CD4-positive, alpha-beta memory T cell (primary cell): Measurements from ENCODE around the gene ETV5. TPM values are rescaled to one million over a fixed set of nuclear protein-coding genes. Genes with fewer than 3 reads are reported as not detected.

Source experiments
- CTCF ChIA-PET: fragments of 350-600 bp; sonication (Branson Sonifier 250); formaldehyde crosslinking; loops from one replicate; lab custom pipeline; 2021; ENCODE audit warnings: inconsistent platforms; ENCODE audit not compliant: partially characterized antibody; lab: Charles Lee
- POLR2A ChIA-PET: fragments of 350-600 bp; sonication (Branson Sonifier 250); formaldehyde crosslinking; loops from one replicate; lab custom pipeline; 2021; ENCODE audit not compliant: partially characterized antibody; lab: Charles Lee
- DNase-seq, 5 donors: peaks; one replicate each; pipeline versions ENCODE4 v3.0.0 to v3.0.0-alpha.2; 2020 to 2022; ENCODE audit warnings: mixed read lengths in 1 of 5
- H3K27ac ChIP-seq: one replicate; pipeline ENCODE4 v1.7.0; 2013; ENCODE audit warnings: low read depth, low read length
- H3K27me3 ChIP-seq: 2 replicates; pipeline ENCODE4 v1.7.0; 2013; ENCODE audit warnings: mild to moderate bottlenecking, low read length, moderate library complexity; ENCODE audit not compliant: insufficient read depth
- H3K36me3 ChIP-seq: 2 replicates; pipeline ENCODE4 v1.7.0; 2013; ENCODE audit warnings: mild to moderate bottlenecking, low read length, moderate library complexity; ENCODE audit not compliant: insufficient read depth
- H3K4me1 ChIP-seq: 2 replicates; pipeline ENCODE4 v1.7.0; 2013; ENCODE audit warnings: mild to moderate bottlenecking, low read length, moderate library complexity; ENCODE audit not compliant: insufficient read depth
- H3K4me3 ChIP-seq, 2 donors: one replicate each; pipeline ENCODE4 v1.7.0; 2013; ENCODE audit warnings: low read length in 2 of 2, mild to moderate bottlenecking in 1 of 2
- H3K9me3 ChIP-seq, 2 donors: one replicate each; pipeline ENCODE4 v1.7.0; 2013; ENCODE audit warnings: low read length in 2 of 2, control low read depth in 1 of 2; ENCODE audit not compliant: control insufficient read depth in 1 of 2
- H3K27ac Mint-ChIP-seq, 7 donors: one replicate each; pipeline ENCODE4 v1.8.0; 2020 to 2021; ENCODE audit warnings: mixed read lengths in 7 of 7, mild to moderate bottlenecking in 6 of 7, inconsistent platforms in 3 of 7, moderate library complexity in 3 of 7
- H3K27me3 Mint-ChIP-seq, 2 donors: one replicate each; pipeline ENCODE4 v1.8.0; 2020 to 2021; ENCODE audit warnings: mixed read lengths in 2 of 2
- H3K36me3 Mint-ChIP-seq, 2 donors: one replicate each; pipeline ENCODE4 v1.8.0; 2020 to 2021; ENCODE audit warnings: mixed read lengths in 2 of 2, inconsistent platforms in 1 of 2, mild to moderate bottlenecking in 1 of 2
- H3K4me1 Mint-ChIP-seq, 4 donors: one replicate each; pipeline ENCODE4 v1.8.0; 2020 to 2021; ENCODE audit warnings: mixed read lengths in 4 of 4, mild to moderate bottlenecking in 1 of 4
- H3K4me3 Mint-ChIP-seq, 8 donors: one replicate each; pipeline ENCODE4 v1.8.0; 2020 to 2021; ENCODE audit warnings: mixed read lengths in 8 of 8, mild to moderate bottlenecking in 7 of 8, moderate library complexity in 6 of 8, inconsistent platforms in 3 of 8
- H3K9me3 Mint-ChIP-seq, 8 donors: one replicate each; pipeline ENCODE4 v1.8.0; 2020 to 2021; ENCODE audit warnings: mixed read lengths in 8 of 8, mild to moderate bottlenecking in 5 of 8, inconsistent platforms in 3 of 8, moderate library complexity in 1 of 8
- intact Hi-C: fragments of 100-400 bp; cut with micrococcal nuclease; formaldehyde crosslinking; loops from one replicate; pipeline ENCODE4 v1.15.1; 2023
- polyA plus RNA-seq, 2 donors: library from polyadenylated mRNA; unstranded; fragments of 300-500 nt; fragmentation: Illumina TruSeq; gene quantifications; one replicate each; pipeline ENCODE4 v1.2.3, GENCODE V29; 2021
- total RNA-seq, 2 experiments: library from RNA; stranded (reverse); gene quantifications; one replicate each; pipeline ENCODE4 v1.2.3, GENCODE V29; 2021

ETV5 gene
- total and polyA plus RNA-seq, 4 experiments from 2014 or later = 0.81 to 1.1 TPM; not detected in 2

DNA sequence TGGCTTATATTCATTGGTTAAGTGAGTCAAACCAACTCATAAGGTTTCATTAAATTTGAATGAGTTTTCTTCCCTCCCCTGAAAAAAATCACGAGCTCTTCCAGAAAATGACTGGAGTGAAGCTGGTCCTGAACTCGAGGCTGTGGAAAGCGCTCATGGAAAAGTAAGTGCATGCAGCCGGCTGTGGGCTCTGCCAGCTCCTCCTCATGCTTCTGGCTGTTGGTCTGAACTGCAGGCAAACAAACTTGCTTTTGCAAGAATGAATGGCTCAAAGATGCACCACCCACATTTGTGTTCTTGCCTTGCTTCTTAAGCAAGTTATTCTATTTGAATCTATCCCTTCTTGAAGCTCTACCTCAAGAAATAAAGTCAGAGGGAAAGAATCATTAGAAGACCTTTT is 6.2 kb downstream of the ETV5 start:
- H3K36me3 Mint-ChIP-seq = no peaks in the 10 kb centered on the region

DNA sequence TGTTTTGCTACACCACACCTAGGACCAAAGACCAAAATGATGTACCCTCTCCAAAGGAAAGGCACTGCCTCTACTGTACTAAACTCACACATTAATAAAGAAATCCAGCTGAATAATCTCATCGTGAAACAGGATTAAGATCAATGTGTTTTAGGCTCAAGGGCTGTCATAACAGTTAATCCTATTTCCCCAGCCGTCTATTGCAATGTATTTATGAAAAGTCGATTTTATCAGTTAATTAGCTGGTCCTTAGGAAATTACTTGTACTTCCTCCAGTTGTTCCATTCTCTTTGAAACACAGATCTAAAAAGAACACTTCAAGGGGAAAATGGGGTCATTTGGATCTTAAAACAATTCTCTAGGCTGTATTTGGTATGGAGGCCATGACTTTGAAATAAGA is 8.5 kb downstream of the ETV5 start:
- Mint-ChIP-seq H3K36me3 (no peaks in the 10 kb centered on the region), H3K9me3 (peaks cover 0 to 1% (median 0%) of the 10 kb centered on the region in 8 donors), H3K4me1 (peaks cover 0 to 14% (median 3%) of the 10 kb centered on the region in 4 donors), H3K27ac (no peak overlapping the region), H3K4me3 (no peak overlapping the region), H3K27me3 (peaks cover 45 to 64% of the 10 kb centered on the region in 2 donors)
- Histone ChIP-seq H3K4me1 (peaks cover 9% of the 10 kb centered on the region), H3K27me3 (peaks cover 24% of the 10 kb centered on the region), H3K27ac (no peak overlapping the region), H3K36me3 (no peaks in the 10 kb centered on the region), H3K4me3 (no peak overlapping the region), H3K9me3 (no peaks in the 10 kb centered on the region)
- DNase-seq = no peak
- intact Hi-C loops = no loop called here
- ChIA-PET POLR2A (no interaction called here), CTCF (no interaction called here)

More for the DNA sequence above, 6.2 kb downstream of the ETV5 start:
- intact Hi-C loops = no loop called here
- no peak overlapping the region for H3K4me3 Mint-ChIP-seq
- DNase-seq = no peak
- Histone ChIP-seq H3K4me1 (peaks cover 15% of the 10 kb centered on the region), H3K4me3 (no peak overlapping the region), H3K36me3 (no peaks in the 10 kb centered on the region), H3K27me3 (peaks cover 32% of the 10 kb centered on the region), H3K9me3 (no peaks in the 10 kb centered on the region), H3K27ac (no peak overlapping the region)
- peaks cover 50 to 65% of the 10 kb centered on the region in 2 donors for H3K27me3 Mint-ChIP-seq
- no peak overlapping the region for H3K27ac Mint-ChIP-seq
- H3K4me1 Mint-ChIP-seq = peaks cover 7 to 14% (median 8%) of the 10 kb centered on the region in 4 donors
- H3K9me3 Mint-ChIP-seq = peaks cover 0 to 5% (median 0%) of the 10 kb centered on the region in 8 donors
- POLR2A ChIA-PET = no interaction called here
- CTCF ChIA-PET = interaction anchor here (0.7 to 1.0 kb wide), 3 partner anchors 68 to 770 kb away, joined by 3 to 4 read pairs (median 4); no protein-coding TSS in a partner anchor

GRCh38 chr3:186099178-186099577 is 9.7 kb downstream of the ETV5 start:
- Histone ChIP-seq H3K4me3 (no peak overlapping the region), H3K36me3 (no peaks in the 10 kb centered on the region), H3K27ac (no peak overlapping the region), H3K4me1 (peaks cover 9% of the 10 kb centered on the region), H3K9me3 (no peaks in the 10 kb centered on the region), H3K27me3 (peaks cover 20% of the 10 kb centered on the region)
- Mint-ChIP-seq H3K4me3 (no peak overlapping the region), H3K27ac (no peak overlapping the region), H3K4me1 (peaks cover 0 to 14% (median 3%) of the 10 kb centered on the region in 4 donors), H3K9me3 (peaks cover 0 to 1% (median 0%) of the 10 kb centered on the region in 8 donors), H3K36me3 (no peaks in the 10 kb centered on the region), H3K27me3 (peaks cover 47 to 68% of the 10 kb centered on the region in 2 donors)
- no peak for DNase-seq
- intact Hi-C loops = no loop called here
- POLR2A ChIA-PET = no interaction called here
- CTCF ChIA-PET = no interaction called here

DNA sequence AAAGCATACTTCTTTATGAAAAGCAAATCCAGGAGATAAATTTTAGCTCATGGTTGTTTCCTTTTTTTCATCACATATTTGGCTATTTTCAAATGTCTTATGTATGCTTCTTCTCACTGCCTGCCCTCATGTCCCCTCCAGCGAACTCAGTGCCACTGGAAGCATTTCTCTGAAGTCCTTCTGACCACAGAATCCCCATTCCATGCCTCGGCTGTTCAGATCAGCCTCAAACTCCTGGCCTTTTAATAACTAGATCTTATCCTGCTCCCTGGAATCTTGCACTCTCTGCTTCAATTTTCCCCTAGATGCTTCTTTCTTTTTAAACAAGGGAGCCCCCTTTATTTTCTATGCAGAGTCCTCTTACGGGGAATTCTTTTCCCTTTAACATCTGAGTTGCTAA is 10.1 kb downstream of the ETV5 start:
- no peaks in the 10 kb centered on the region for H3K36me3 ChIP-seq
- H3K9me3 ChIP-seq = no peaks in the 10 kb centered on the region
- DNase-seq = no peak
- intact Hi-C loops = no loop called here
- no peak overlapping the region for H3K27ac Mint-ChIP-seq
- H3K27me3 Mint-ChIP-seq = peaks cover 43 to 68% of the 10 kb centered on the region in 2 donors
- peaks cover 20% of the 10 kb centered on the region for H3K27me3 ChIP-seq
- no peaks in the 10 kb centered on the region for H3K36me3 Mint-ChIP-seq
- peaks cover 0 to 14% (median 3%) of the 10 kb centered on the region in 4 donors for H3K4me1 Mint-ChIP-seq
- peaks cover 9% of the 10 kb centered on the region for H3K4me1 ChIP-seq
- no peak overlapping the region for H3K4me3 ChIP-seq
- CTCF ChIA-PET = no interaction called here
- H3K9me3 Mint-ChIP-seq = peaks cover 0 to 1% (median 0%) of the 10 kb centered on the region in 8 donors
- POLR2A ChIA-PET = no interaction called here
- no peak overlapping the region for H3K27ac ChIP-seq
- no peak overlapping the region for H3K4me3 Mint-ChIP-seq

DNA sequence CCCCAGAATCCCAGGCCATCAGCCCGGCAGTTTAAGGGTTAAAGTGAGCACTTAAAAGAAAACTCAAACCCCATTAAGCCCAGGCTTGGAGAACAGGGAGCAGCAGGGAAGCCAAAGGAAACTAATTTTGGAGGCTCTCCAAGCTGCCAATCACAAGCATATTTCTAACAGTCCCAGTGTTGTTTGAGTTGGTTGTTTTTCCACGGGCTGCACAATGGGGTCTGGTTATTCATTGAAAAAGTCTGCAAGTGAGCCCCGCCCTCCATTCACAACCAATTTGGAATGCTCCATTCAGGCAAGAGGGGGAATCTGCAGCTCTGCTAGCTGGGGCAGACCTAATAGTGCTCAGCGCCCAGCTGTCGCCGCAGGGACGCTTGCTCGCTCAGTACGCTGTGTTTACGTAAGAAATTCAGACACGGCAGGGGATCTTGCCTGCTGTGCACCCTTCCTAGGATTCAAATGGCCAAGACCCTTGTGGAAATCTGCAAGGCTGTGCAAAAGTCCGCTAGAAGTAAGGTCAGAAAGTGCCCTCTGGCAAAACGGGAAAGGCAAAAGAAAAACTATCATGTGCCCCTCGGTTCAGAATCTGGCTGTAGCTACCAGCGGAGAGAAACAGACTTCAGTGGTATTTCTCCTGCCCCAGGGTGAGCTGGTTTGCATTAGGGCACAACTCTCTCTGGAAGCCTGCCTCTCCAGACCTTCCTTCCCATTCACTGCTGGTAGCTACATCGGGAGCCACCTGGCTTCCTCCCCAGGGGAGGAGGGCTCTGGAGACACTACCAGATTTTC is 11.0 kb downstream of the ETV5 start:
- intact Hi-C loops = no loop called here
- Mint-ChIP-seq H3K4me1 (peaks cover 0 to 14% (median 3%) of the 10 kb centered on the region in 4 donors), H3K4me3 (peak overlapping the region in 2 of 8 donors; percentile 32 to 55), H3K27ac (no peak overlapping the region), H3K36me3 (no peaks in the 10 kb centered on the region), H3K27me3 (peaks cover 43 to 68% of the 10 kb centered on the region in 2 donors), H3K9me3 (no peaks in the 10 kb centered on the region)
- POLR2A ChIA-PET = no interaction called here
- Histone ChIP-seq H3K4me3 (no peak overlapping the region), H3K9me3 (no peaks in the 10 kb centered on the region), H3K4me1 (peaks cover 9% of the 10 kb centered on the region), H3K27me3 (peaks cover 20% of the 10 kb centered on the region), H3K36me3 (no peaks in the 10 kb centered on the region), H3K27ac (no peak overlapping the region)
- DNase-seq = no peak
- CTCF ChIA-PET = no interaction called here

DNA sequence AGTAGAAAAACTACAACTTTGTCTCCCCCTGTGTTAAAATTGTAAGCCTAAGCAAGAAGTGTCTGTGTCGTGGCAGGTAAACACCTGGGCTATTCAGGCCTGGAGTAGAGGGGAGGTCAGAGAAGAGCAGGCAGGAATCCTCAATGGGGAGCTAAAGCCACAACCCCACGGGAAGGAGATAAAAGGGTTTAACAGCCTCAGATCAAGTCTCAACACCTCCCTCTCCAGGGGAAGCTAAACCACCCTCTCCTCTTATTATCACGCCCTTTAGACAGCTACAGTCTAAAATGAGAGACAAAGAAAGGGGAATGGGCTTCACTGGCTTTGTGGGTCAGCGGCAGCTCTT is 11.6 kb downstream of the ETV5 start:
- Mint-ChIP-seq H3K27me3 (peaks cover 41 to 67% of the 10 kb centered on the region in 2 donors), H3K9me3 (no peaks in the 10 kb centered on the region), H3K36me3 (no peaks in the 10 kb centered on the region), H3K4me1 (peaks cover 0 to 14% (median 3%) of the 10 kb centered on the region in 4 donors), H3K4me3 (no peak overlapping the region), H3K27ac (no peak overlapping the region)
- intact Hi-C loops = no loop called here
- Histone ChIP-seq H3K9me3 (no peaks in the 10 kb centered on the region), H3K36me3 (no peaks in the 10 kb centered on the region), H3K4me1 (peaks cover 9% of the 10 kb centered on the region), H3K27ac (no peak overlapping the region), H3K4me3 (no peak overlapping the region), H3K27me3 (peaks cover 20% of the 10 kb centered on the region)
- CTCF ChIA-PET = no interaction called here
- POLR2A ChIA-PET = no interaction called here
- DNase-seq = no peak

- no peak overlapping the region for H3K4me3 ChIP-seq
- ChIA-PET POLR2A (no interaction called here), CTCF (no interaction called here)
- intact Hi-C loops = no loop called here
- H3K4me1 ChIP-seq = peaks cover 9% of the 10 kb centered on the region
- no peaks in the 10 kb centered on the region for H3K9me3 Mint-ChIP-seq
- peaks cover 15% of the 10 kb centered on the region for H3K27me3 ChIP-seq
- H3K27ac Mint-ChIP-seq = no peak overlapping the region
- no peak overlapping the region for H3K4me3 Mint-ChIP-seq
- H3K9me3 ChIP-seq = no peaks in the 10 kb centered on the region
- no peak for DNase-seq
- no peak overlapping the region for H3K27ac ChIP-seq
- no peaks in the 10 kb centered on the region for H3K36me3 Mint-ChIP-seq
- peaks cover 41 to 72% of the 10 kb centered on the region in 2 donors for H3K27me3 Mint-ChIP-seq
- H3K36me3 ChIP-seq = no peaks in the 10 kb centered on the region
- peaks cover 0 to 14% (median 3%) of the 10 kb centered on the region in 4 donors for H3K4me1 Mint-ChIP-seq
Observed at GRCh38 chr3:186096290-186096689, 12.6 kb downstream of the ETV5 start.
